Keratinocyte (primary cell): ENCODE measurements around the gene TPD52L1. TPM values are rescaled to one million over a fixed set of nuclear protein-coding genes. Genes with fewer than 3 reads are reported as not detected.
A peak's percentile ranks its signal among the peaks of the same experiment; 100 is the strongest.

Experiments used
- DNase-seq: peaks from one replicate; pipeline ENCODE4 v3.0.0-alpha.2; 2011; ENCODE audit warnings: low read depth, missing footprints, low spot score
- FAIRE-seq: peaks from 2 replicates; lab custom pipeline; 2011; peaks lifted over from hg19 to GRCh38; lab: Jason Lieb, UNC
- H2AFZ ChIP-seq: 2 replicates; pipeline ENCODE4 v1.6.0; 2012; ENCODE audit warnings: low read length, control low read depth, inconsistent platforms; ENCODE audit not compliant: control insufficient read depth
- H3K27ac ChIP-seq: 2 replicates; pipeline ENCODE4 v1.5.1; 2011; ENCODE audit warnings: low read length; ENCODE audit not compliant: control insufficient read depth, insufficient read depth
- H3K27me3 ChIP-seq: 3 replicates; pipeline ENCODE4 v1.6.0; 2011; ENCODE audit warnings: low read length; ENCODE audit not compliant: control insufficient read depth, insufficient read depth; ENCODE audit errors: extremely low read depth
- H3K36me3 ChIP-seq, 2 experiments: 2 replicates in 1 of 2; 3 replicates in 1 of 2; pipeline ENCODE4 v1.5.1; 2011; ENCODE audit warnings: low read length in 2 of 2, mild to moderate bottlenecking in 1 of 2; ENCODE audit not compliant: control insufficient read depth in 2 of 2, insufficient read depth in 2 of 2; ENCODE audit errors: extremely low read depth in 1 of 2
- H3K4me1 ChIP-seq: 3 replicates; pipeline ENCODE4 v1.5.1; 2011; ENCODE audit warnings: low read length; ENCODE audit not compliant: control insufficient read depth, insufficient read depth; ENCODE audit errors: extremely low read depth
- H3K4me2 ChIP-seq: 3 replicates; pipeline ENCODE4 v1.6.0; 2011; ENCODE audit warnings: low read depth, low read length; ENCODE audit not compliant: control insufficient read depth, insufficient read depth; ENCODE audit errors: extremely low read depth
- H3K4me3 ChIP-seq, 3 experiments: fragments of 200-600 bp in 1 of 3; sonication (generic) in 1 of 3; 2 replicates in 2 of 3; 3 replicates in 1 of 3; pipeline ENCODE4 v1.5.1; 2011 to 2016; ENCODE audit warnings: low read length in 3 of 3, mild to moderate bottlenecking in 3 of 3, control low read depth in 2 of 3, inconsistent platforms in 1 of 3, low read depth in 1 of 3, mixed read lengths in 1 of 3, mixed run types in 1 of 3, moderate library complexity in 1 of 3; ENCODE audit not compliant: control insufficient read depth in 2 of 3, insufficient read depth in 2 of 3; ENCODE audit errors: extremely low read depth in 1 of 3
- H3K79me2 ChIP-seq: 2 replicates; pipeline ENCODE4 v1.6.0; 2012; ENCODE audit warnings: low read length; ENCODE audit not compliant: control insufficient read depth, insufficient read depth
- H3K9ac ChIP-seq: 3 replicates; pipeline ENCODE4 v1.6.0; 2011; ENCODE audit warnings: low read length; ENCODE audit not compliant: control insufficient read depth, insufficient read depth; ENCODE audit errors: extremely low read depth
- H3K9me1 ChIP-seq: 3 replicates; pipeline ENCODE4 v1.6.0; 2011; ENCODE audit warnings: low read length; ENCODE audit not compliant: control insufficient read depth, insufficient read depth; ENCODE audit errors: extremely low read depth
- H3K9me3 ChIP-seq: 2 replicates; pipeline ENCODE4 v1.5.1; 2012; ENCODE audit warnings: low read depth, low read length; ENCODE audit not compliant: control insufficient read depth
- H4K20me1 ChIP-seq: 3 replicates; pipeline ENCODE4 v1.6.0; 2011; ENCODE audit warnings: low read length; ENCODE audit not compliant: control insufficient read depth, insufficient read depth; ENCODE audit errors: extremely low read depth
- EZH2 ChIP-seq: IDR thresholded peaks from one replicate; pipeline ENCODE4 v1.6.1; 2012; ENCODE audit warnings: inconsistent platforms, mild to moderate bottlenecking, low read length, moderate library complexity
- dilution Hi-C: fragments of 300-500 bp; cut with MboI; formaldehyde crosslinking; loops from one replicate; pipeline ENCODE4 v1.7.0; 2020; ENCODE audit warnings: low sequenced_read_pairs; ENCODE audit not compliant: extremely low pct_ligation_motif_present
- polyA plus RNA-seq, 5 experiments: library from polyadenylated mRNA; depleted of rRNA in 3 of 5; stranded (reverse) in 3 of 5; stranded (forward) in 1 of 5; unstranded in 1 of 5; fragments of >200 nt; gene quantifications; 1 replicate in 1 of 5; 2 replicates in 3 of 5; 3 replicates in 1 of 5; pipeline versions ENCODE4 v1.2.1 to v1.2.3, GENCODE V29; 2011 to 2012; ENCODE audit warnings: missing spikeins in 2 of 5, low read depth in 1 of 5, low replicate concordance in 1 of 5
- TF ChIP-seq, protein P1 (sequence below), 3 experiments: IDR thresholded peaks in 1 of 3; conservative IDR thresholded peaks in 1 of 3; optimal IDR thresholded peaks in 1 of 3; 2 replicates in 2 of 3; 3 replicates in 1 of 3; pipeline versions ENCODE3 to v1.5.1; 2011; ENCODE audit warnings: low read length in 3 of 3, mild to moderate bottlenecking in 3 of 3, moderate library complexity in 2 of 3, control low read depth in 1 of 3, inconsistent platforms in 1 of 3; ENCODE audit not compliant: insufficient read depth in 2 of 3; ENCODE audit errors: extremely low read depth in 1 of 3

Gene TPD52L1
- polyA plus RNA-seq, 1 donor (not counting 4 experiments of a cell fraction or from before 2014, with no cell fraction given) = 135 TPM

DNA sequence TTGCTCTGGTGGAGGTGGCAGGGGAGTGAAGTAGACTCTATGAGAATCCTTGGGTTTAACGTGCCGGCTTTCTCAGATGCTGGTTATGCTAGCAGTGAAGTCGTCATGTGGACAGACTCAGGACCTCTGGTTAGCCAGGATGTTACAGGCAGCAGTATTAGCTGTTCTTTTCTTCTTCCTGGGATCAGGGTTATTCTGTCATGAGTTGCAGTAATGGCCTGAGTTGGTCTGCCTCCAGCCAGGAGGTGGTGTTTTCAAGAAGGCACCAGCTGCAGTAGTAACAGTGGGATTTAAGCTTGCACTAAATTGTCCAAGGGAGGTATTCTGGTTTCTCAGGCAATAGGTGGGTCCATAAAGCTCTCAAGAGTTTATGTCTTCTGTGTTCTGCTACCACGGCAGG is 91.5 kb downstream of the TPD52L1 start:
- Histone ChIP-seq H3K4me2 (peak overlapping the region; percentile 34), H3K79me2 (no peaks in the 10 kb centered on the region), H3K36me3 (peaks cover 0 to 4% of the 10 kb centered on the region in 2 experiments), H3K9me3 (no peaks in the 10 kb centered on the region), H3K9ac (no peak overlapping the region), H2AFZ (no peak overlapping the region), H3K27ac (no peak overlapping the region), H3K9me1 (no peaks in the 10 kb centered on the region), H4K20me1 (no peaks in the 10 kb centered on the region), H3K4me1 (peaks cover 14% of the 10 kb centered on the region), H3K27me3 (no peaks in the 10 kb centered on the region), H3K4me3 (no peak overlapping the region)
- TF ChIP-seq, protein P1, sequence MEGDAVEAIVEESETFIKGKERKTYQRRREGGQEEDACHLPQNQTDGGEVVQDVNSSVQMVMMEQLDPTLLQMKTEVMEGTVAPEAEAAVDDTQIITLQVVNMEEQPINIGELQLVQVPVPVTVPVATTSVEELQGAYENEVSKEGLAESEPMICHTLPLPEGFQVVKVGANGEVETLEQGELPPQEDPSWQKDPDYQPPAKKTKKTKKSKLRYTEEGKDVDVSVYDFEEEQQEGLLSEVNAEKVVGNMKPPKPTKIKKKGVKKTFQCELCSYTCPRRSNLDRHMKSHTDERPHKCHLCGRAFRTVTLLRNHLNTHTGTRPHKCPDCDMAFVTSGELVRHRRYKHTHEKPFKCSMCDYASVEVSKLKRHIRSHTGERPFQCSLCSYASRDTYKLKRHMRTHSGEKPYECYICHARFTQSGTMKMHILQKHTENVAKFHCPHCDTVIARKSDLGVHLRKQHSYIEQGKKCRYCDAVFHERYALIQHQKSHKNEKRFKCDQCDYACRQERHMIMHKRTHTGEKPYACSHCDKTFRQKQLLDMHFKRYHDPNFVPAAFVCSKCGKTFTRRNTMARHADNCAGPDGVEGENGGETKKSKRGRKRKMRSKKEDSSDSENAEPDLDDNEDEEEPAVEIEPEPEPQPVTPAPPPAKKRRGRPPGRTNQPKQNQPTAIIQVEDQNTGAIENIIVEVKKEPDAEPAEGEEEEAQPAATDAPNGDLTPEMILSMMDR (optimal IDR thresholded peaks at IDR 0.05 in 1 of 3, IDR thresholded peaks at IDR 0.05 in 1 of 3, conservative IDR thresholded peaks at IDR 0.05 in 1 of 3; ENCODE audit: extremely low read depth in 1 of 3, insufficient read depth in 2 of 3, low read length in 3 of 3) = no peak
- no peak for TF ChIP-seq EZH2
- FAIRE-seq (no peak), DNase-seq (no peak)
- dilution Hi-C loops = no loop called here

DNA sequence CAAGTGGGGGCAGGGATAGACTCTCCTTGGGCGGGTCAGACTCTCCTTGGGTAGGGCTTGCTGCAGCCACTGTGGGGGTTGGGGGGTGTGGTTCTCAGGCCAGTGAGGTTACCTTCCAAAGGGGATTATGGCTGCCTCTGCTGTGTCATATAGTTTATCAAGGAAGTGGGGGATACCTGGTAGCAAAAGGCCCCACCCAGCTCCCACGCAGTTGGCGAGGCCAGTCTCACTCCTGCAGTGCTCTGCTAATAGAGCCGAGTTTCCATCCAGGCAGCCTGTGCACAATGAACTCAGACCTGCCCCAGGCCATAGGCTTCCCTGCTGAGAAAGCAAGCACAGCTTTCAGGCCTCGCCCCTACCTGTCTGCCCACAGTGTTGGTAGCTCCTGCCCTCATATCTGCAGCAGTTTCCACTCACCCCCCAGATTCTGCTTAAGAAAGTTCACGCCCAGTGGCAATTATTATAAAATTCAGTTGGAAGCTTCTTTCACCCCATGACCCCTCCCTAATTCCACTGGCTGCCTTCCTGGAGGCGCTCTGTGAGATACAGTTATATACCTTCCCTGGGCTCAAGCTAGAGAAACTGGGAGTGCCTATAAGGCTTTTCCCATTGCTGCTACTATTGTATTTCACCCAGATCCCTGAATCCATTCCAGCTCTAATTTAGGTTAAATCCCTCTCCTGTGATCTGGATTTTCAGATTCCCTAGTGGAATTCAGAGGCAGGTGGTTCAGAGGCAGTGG is 92.1 kb downstream of the TPD52L1 start:
- H3K79me2 ChIP-seq = no peaks in the 10 kb centered on the region
- H3K9me1 ChIP-seq = no peaks in the 10 kb centered on the region
- no peaks in the 10 kb centered on the region for H4K20me1 ChIP-seq
- H3K4me3 ChIP-seq = no peak overlapping the region
- no peaks in the 10 kb centered on the region for H3K9me3 ChIP-seq
- TF ChIP-seq, protein P1 (optimal IDR thresholded peaks at IDR 0.05 in 1 of 3, IDR thresholded peaks at IDR 0.05 in 1 of 3, conservative IDR thresholded peaks at IDR 0.05 in 1 of 3; ENCODE audit: extremely low read depth in 1 of 3, insufficient read depth in 2 of 3, low read length in 3 of 3) = no peak
- TF ChIP-seq EZH2 = no peak
- H3K4me2 ChIP-seq = peak overlapping the region; percentile 34
- peak; percentile 48 for FAIRE-seq
- H2AFZ ChIP-seq = peak overlapping the region; percentile 37
- peaks cover 0 to 4% of the 10 kb centered on the region in 2 experiments for H3K36me3 ChIP-seq
- no peak overlapping the region for H3K27ac ChIP-seq
- dilution Hi-C loops = no loop called here
- no peak for DNase-seq
- H3K27me3 ChIP-seq = no peaks in the 10 kb centered on the region
- peaks cover 14% of the 10 kb centered on the region for H3K4me1 ChIP-seq
- H3K9ac ChIP-seq = no peak overlapping the region
